Testis (tissue), 2 donors: ENCODE results near the gene SCMH1.

ENCODE experiments used
- CTCF ChIP-seq, 3 experiments: fragments of 450-650 bp in 2 of 3; fragments of 200-600 bp in 1 of 3; sonication (generic) in 1 of 3; IDR thresholded peaks; one replicate each; pipeline ENCODE4 v1.5.1; 2016 to 2019; ENCODE audit warnings: antibody characterized with exemption in 3 of 3, mild to moderate bottlenecking in 2 of 3, moderate library complexity in 1 of 3
- POLR2A ChIP-seq: fragments of 450-650 bp; IDR thresholded peaks from one replicate; pipeline ENCODE4 v1.6.1; 2017; ENCODE audit warnings: antibody characterized with exemption, mild to moderate bottlenecking, moderate library complexity

GRCh38 chr1:41013024-41013423 is 229.1 kb downstream of the SCMH1 start:
- TF ChIP-seq CTCF (IDR thresholded peaks at IDR 0.05) = no peak
- TF ChIP-seq POLR2A = no peak
